WI38 (cell line): Measurements from ENCODE around the gene TMEM169.
"Not testable (repeated sequence)": the region's sequence is repeated elsewhere in the genome, so short reads cannot be mapped to it uniquely, and the experiment has no call there.

Source experiments
- H3K4me3 ChIP-seq: 2 replicates; pipeline ENCODE4 v1.5.1; 2011; ENCODE audit warnings: low read depth, mild to moderate bottlenecking, control low read depth, low read length
- CTCF ChIP-seq: IDR thresholded peaks from 2 replicates; pipeline ENCODE4 v1.5.1; 2012; ENCODE audit warnings: low read depth, mild to moderate bottlenecking, control low read depth, low read length

Gene TMEM169

GRCh38 chr2:216071111-216071851, 10.4 kb upstream of the TMEM169 start:
- no peak for TF ChIP-seq CTCF

GRCh38 chr2:216072473-216072872, 9.2 kb upstream of the TMEM169 start:
- TF ChIP-seq CTCF: no peak
- no peak overlapping the region for H3K4me3 ChIP-seq

More at GRCh38 chr2:216071111-216071851, 10.4 kb upstream of the TMEM169 start:
- no peak overlapping the region for H3K4me3 ChIP-seq

GRCh38 chr2:216073773-216074172, 7.9 kb upstream of the TMEM169 start:
- H3K4me3 ChIP-seq: no peak overlapping the region

GRCh38 chr2:216074380-216074779, 7.3 kb upstream of the TMEM169 start:
- TF ChIP-seq CTCF: no peak
- no peak overlapping the region for H3K4me3 ChIP-seq

More at GRCh38 chr2:216073773-216074172, 7.9 kb upstream of the TMEM169 start:
- TF ChIP-seq CTCF: no peak

- no peak for TF ChIP-seq CTCF
- H3K4me3 ChIP-seq: no peak overlapping the region
Observed at GRCh38 chr2:216074794-216075193, 6.9 kb upstream of the TMEM169 start.

- TF ChIP-seq CTCF: no peak
- H3K4me3 ChIP-seq: no peak overlapping the region
Observed at GRCh38 chr2:216075510-216076485, 5.9 kb upstream of the TMEM169 start.

GRCh38 chr2:216078776-216079175, 2.9 kb upstream of the TMEM169 start:
- no peak for TF ChIP-seq CTCF

GRCh38 chr2:216080048-216080447, 1.7 kb upstream of the TMEM169 start:
- not testable (repeated sequence) for H3K4me3 ChIP-seq

More at GRCh38 chr2:216078776-216079175, 2.9 kb upstream of the TMEM169 start:
- no peak overlapping the region for H3K4me3 ChIP-seq
